IMR-90 (cell line): Measurements from ENCODE around the gene ABCA2.

Experiments used
- BHLHE40 ChIP-seq: fragments of 150-350 bp; IDR thresholded peaks from 2 replicates; pipeline ENCODE4 v1.6.1; 2016; ENCODE audit warnings: mild to moderate bottlenecking, low read depth, low read length
- CEBPB ChIP-seq: IDR thresholded peaks from 2 replicates; pipeline ENCODE4 v1.6.1; 2012; ENCODE audit warnings: low read depth, low read length, improper control_type of control experiment
- CTCF ChIP-seq: conservative IDR thresholded peaks from 2 replicates; pipeline ENCODE4 v1.5.1; 2012; ENCODE audit warnings: mild to moderate bottlenecking, low read depth, low read length, improper control_type of control experiment
- FOS ChIP-seq: fragments of 150-350 bp; IDR thresholded peaks from 2 replicates; pipeline ENCODE4 v1.6.1; 2016; ENCODE audit warnings: low read depth, low read length
- MXI1 ChIP-seq: IDR thresholded peaks from 2 replicates; pipeline ENCODE4 v1.6.1; 2012; ENCODE audit warnings: low read depth, mild to moderate bottlenecking, low read length, moderate library complexity, borderline replicate concordance
- POLR2A ChIP-seq: IDR thresholded peaks from 2 replicates; pipeline ENCODE4 v1.6.1; 2012; ENCODE audit warnings: mild to moderate bottlenecking, low read depth, low read length
- RAD21 ChIP-seq: IDR thresholded peaks from 2 replicates; pipeline ENCODE4 v1.6.1; 2012; ENCODE audit warnings: low read length, improper control_type of control experiment
- RCOR1 ChIP-seq: IDR thresholded peaks from 2 replicates; pipeline ENCODE4 v1.6.1; 2012; ENCODE audit warnings: mild to moderate bottlenecking, low read length, improper control_type of control experiment; ENCODE audit not compliant: insufficient replicate concordance
- RFX5 ChIP-seq: IDR thresholded peaks from 2 replicates; pipeline ENCODE4 v1.8.0; 2012; ENCODE audit warnings: low read depth, mild to moderate bottlenecking, low read length, moderate library complexity
- SMC3 ChIP-seq: fragments of 150-350 bp; IDR thresholded peaks from 2 replicates; pipeline ENCODE4 v1.6.1; 2016; ENCODE audit warnings: low read depth, mild to moderate bottlenecking, antibody characterized with exemption, low read length, moderate library complexity
- USF2 ChIP-seq: fragments of 150-350 bp; IDR thresholded peaks from 2 replicates; pipeline ENCODE4 v1.6.1; 2017; ENCODE audit warnings: mild to moderate bottlenecking, antibody characterized with exemption, low read length, low read depth

- TF ChIP-seq CTCF (no peak), BHLHE40 (no peak), POLR2A (no peak), SMC3 (no peak), RCOR1 (no peak), MXI1 (no peak), RAD21 (no peak), FOS (no peak), CEBPB (no peak), USF2 (no peak), RFX5 (no peak)
These were observed 50.8 kb downstream of the ABCA2 start, which contains the start of gene PTGDS for GRCh38 chr9:136977223-136977622.
